ENCODE results near the gene IQGAP1. TPM values are rescaled to one million over a fixed set of nuclear protein-coding genes. Genes with fewer than 3 reads are reported as not detected.
"Not testable (repeated sequence)": the region's sequence is repeated elsewhere in the genome, so short reads cannot be mapped to it uniquely, and the experiment has no call there.

IQGAP1 gene
- total RNA-seq, 1 donor from 2014 or later: 45.6 TPM

- no peak for DNase-seq (ENCODE audit: low spot score)
- intact Hi-C loops (cut with DNase I): no loop called here
These were observed 19.9 kb downstream of the IQGAP1 start for GRCh38 chr15:90407871-90408317.

GRCh38 chr15:90408657-90409056 lies 20.6 kb downstream of the IQGAP1 start:
- no peak for DNase-seq (ENCODE audit: low spot score)
- intact Hi-C loops (cut with DNase I): no loop called here

DNA sequence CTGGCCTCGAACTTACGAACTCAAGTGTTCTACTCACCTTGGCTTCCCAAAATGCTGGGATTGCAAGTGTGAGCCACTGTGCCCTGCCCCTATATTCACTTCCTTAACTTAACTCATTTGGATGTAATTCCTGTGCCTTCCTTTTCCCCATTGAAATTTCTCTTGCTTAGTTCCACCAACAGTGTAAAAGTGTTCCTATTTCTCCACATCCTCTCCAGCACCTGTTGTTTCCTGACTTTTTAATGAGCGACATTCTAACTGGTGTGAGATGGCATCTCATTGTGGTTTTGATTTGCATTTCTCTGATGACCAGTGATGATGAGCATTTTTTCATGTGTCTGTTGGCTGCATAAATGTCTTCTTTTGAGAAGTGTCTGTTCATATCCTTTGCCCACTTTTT lies 21.5 kb downstream of the IQGAP1 start:
- DNase-seq (ENCODE audit: low spot score); intact Hi-C loops (cut with DNase I): not testable (repeated sequence)

DNA sequence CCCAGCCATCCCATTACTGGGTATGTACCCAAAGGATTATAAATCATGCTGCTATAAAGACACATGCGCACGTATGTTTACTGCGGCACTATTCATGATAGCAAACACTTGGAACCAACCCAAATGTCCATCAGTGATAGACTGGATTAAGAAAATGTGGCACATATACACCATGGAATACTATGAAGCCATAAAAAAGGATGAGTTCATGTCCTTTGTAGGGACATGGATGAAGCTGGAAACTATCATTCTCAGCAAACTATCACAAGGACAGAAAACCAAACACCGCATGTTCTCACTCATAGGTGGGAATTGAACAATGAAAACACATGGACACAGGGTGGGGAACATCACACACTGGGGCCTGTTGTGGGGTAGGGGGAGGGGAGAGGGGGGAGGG lies 22.3 kb downstream of the IQGAP1 start:
- intact Hi-C loops (cut with DNase I); DNase-seq (ENCODE audit: low spot score): not testable (repeated sequence)

DNA sequence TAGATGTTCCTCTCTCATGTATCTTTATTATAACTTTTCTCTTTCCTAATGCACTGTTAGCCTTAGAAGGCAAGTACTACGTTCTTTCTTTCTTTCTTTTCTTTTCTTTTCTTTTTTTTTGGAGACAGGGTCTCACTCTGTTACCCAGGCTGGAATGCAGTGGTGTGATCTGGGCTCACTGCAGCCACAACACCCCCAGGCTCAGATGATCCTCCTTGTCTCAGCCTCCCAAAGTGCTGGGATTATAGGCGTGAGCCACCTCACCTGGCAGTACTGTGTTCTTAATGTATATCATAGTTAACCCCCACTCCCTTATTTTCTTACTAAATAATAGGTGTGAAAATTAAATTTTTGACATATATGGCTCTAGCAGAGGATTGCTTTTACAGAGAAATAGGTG lies 23.1 kb downstream of the IQGAP1 start:
- no peak for DNase-seq (ENCODE audit: low spot score)
- intact Hi-C loops (cut with DNase I): no loop called here

DNA sequence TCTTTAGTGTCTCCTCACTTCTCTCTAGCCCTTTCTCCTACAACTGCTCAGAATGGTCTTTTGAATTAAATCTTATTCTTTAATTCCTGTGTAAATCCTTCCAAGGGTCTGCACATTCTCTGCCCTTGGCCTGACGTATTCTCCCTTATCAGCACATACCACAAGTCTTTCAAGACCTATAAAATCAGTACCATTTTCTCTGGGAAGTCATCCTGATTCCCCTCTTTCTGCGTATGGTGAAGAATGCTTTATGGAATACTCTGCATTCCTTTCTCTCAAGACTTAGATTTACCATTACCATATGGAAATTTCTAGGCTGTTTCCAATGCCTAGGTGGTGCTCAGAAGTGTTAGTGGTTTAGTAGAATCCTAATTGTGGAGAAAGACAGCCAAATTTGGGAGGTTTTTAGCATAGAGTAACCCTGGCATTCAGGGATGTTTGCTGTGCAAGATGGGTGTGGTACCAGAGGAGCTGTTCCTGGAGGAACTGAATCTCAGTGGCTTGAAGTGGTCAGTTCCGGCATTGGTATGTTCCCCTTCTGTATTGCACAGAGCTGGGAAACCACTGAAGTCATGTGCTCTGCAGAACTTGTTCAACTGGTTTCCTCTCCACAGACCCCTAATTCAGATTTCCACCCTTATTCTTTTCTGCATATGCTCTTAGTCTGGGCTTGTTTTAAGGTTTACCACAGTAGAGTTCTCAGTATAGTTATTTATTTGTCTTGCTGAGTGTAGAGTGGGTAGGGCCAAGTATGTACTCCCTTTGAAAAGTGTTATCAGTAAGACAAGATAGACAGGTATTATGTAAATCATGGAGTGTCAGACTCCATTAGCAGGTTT lies 24.5 kb downstream of the IQGAP1 start:
- intact Hi-C loops (cut with DNase I): no loop called here
- DNase-seq (ENCODE audit: low spot score): peak; percentile 83

GRCh38 chr15:90413411-90414379 lies 25.7 kb downstream of the IQGAP1 start:
- intact Hi-C loops (cut with DNase I): no loop called here
- DNase-seq (ENCODE audit: low spot score): no peak

- no peak for DNase-seq (ENCODE audit: low spot score)
- intact Hi-C loops (cut with DNase I): no loop called here
These were observed 26.5 kb downstream of the IQGAP1 start for GRCh38 chr15:90414408-90415028.

DNA sequence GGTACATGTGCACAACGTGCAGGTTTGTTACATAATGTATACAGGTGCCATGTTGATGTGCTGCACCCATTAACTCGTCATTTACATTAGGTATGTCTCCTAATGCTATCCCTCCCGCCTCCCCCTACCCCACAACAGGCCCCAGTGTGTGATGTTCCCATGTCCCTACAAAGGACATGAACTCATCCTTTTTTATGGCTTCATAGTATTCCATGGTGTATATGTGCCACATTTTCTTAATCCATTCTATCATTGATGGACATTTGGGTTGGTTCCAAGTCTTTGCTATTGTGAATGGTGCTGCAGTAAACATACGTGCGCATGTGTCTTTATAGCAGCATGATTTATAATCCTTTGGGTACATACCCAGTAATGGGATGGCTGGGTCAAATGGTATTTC lies 28.0 kb downstream of the IQGAP1 start:
- intact Hi-C loops (cut with DNase I); DNase-seq (ENCODE audit: low spot score): not testable (repeated sequence)

DNA sequence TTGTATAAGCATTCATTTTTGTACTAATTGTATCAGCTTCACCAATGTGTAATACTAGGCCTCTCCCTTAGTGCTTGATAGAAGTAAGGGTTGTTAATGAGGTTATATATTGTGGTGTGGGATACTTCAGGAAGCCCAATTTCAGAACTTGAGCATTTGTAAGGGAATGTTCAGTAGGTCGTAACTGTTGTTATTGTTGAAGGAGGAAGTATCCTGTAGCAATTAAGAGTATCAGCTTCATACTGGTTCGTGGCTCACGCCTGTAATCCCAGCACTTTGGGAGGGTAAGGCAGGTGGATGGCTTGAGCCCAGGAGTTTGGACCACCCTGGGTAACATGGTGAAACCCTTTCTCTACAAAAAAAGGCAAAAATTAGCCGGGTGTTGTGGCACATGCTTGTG lies 30.6 kb downstream of the IQGAP1 start:
- DNase-seq (ENCODE audit: low spot score): no peak
- intact Hi-C loops (cut with DNase I): no loop called here

DNA sequence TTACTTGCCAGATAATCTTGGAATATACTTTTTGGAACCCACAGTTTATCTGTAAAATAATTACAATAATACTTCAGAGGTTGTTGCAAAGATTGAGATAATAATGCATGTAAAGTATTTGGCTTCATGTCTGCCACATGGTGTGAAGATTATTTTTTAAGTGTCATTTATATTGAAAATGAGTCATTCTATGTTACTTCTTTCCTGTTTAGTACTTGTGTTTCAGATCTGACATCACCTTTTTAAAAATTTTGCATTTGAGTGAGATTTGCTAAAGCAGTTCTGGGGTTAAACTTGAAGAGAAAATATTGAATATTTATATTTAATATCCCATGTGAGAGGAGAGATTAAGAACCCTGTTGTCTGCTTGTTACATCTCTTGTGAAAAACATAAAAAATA lies 31.2 kb downstream of the IQGAP1 start:
- DNase-seq (ENCODE audit: low spot score): no peak
- intact Hi-C loops (cut with DNase I): no loop called here

- intact Hi-C loops (cut with DNase I): no loop called here
- no peak for DNase-seq (ENCODE audit: low spot score)
These were observed 31.8 kb downstream of the IQGAP1 start for GRCh38 chr15:90419738-90420406.

GRCh38 chr15:90420451-90420850 lies 32.4 kb downstream of the IQGAP1 start:
- no peak for DNase-seq (ENCODE audit: low spot score)
- intact Hi-C loops (cut with DNase I): no loop called here

- intact Hi-C loops (cut with DNase I): no loop called here
- no peak for DNase-seq (ENCODE audit: low spot score)
These were observed 33.5 kb downstream of the IQGAP1 start for GRCh38 chr15:90421527-90421926.

DNA sequence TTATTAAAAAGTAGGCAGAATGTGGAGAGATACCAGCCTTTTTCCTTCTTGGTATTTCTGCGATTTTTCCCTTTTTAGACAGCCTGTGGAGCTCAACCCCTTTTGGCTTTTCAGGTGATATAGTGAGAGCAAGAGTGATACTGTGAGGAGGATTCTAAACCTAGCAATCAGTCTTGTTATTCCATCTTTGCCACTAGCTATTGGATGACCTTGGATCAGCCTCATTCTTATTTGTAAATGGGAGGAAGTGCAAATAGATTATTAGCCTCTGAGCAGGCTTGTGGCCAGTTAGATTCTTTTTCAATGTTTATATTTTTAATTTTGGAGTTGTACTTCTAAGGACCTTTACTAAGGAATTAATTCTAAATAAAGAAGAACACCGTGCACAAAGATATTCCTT lies 34.0 kb downstream of the IQGAP1 start:
- no peak for DNase-seq (ENCODE audit: low spot score)
- intact Hi-C loops (cut with DNase I): no loop called here

- intact Hi-C loops (cut with DNase I): no loop called here
These were observed 34.9 kb downstream of the IQGAP1 start for GRCh38 chr15:90422936-90423335.

DNA sequence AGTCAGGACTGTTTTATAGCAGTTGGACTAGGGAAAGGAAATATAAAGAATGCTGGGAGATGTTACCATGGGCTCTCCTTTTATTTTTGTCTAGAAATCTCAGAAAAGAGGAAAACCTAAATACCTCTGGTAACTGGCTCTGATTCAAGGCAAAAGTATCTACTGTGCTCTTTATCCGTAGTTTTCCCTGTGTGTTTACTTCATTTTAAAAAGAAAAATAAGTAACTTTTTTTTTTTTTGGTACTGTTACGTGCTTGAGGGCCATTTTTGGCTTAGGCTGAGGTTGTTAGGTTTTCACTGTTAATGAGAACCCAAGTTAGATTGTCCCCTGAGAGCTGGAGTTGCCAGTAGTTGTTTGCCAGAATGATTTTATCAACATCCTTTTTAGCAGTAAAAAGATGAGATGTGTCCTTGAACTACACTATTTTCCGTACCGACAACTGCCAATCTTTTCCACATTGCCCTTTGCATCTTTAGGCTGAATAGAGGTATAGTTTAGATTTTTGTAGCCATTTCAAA lies 35.8 kb downstream of the IQGAP1 start:
- intact Hi-C loops (cut with DNase I): no loop called here
- DNase-seq (ENCODE audit: low spot score): no peak

More at GRCh38 chr15:90422936-90423335, 34.9 kb downstream of the IQGAP1 start:
- no peak for DNase-seq (ENCODE audit: low spot score)

- intact Hi-C loops (cut with DNase I): no loop called here
- DNase-seq (ENCODE audit: low spot score): no peak
These were observed 37.8 kb downstream of the IQGAP1 start for GRCh38 chr15:90425726-90426346.

DNA sequence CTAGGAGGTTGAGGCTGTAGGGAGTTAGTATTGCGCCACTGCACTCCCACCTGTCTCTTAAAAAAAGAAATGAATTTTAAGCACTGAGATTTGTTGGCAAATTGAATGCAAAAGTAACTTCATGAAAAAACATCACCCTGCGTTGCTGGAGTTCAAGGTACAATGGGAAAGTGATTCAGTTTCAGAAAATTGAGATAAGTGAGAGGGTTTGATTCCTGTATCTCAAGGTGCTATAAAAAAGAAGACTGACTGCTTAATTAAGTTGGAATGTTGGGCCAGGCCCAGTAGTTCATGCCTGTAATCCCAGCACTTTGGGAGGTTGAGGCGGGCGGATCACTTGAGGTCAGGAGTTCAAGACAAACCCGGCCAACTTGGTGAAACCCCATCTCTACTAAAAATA lies 39.1 kb downstream of the IQGAP1 start:
- DNase-seq (ENCODE audit: low spot score): no peak
- intact Hi-C loops (cut with DNase I): no loop called here
